IPS-NIHi7 (cell line): ENCODE data around the gene PKN2.

Experiments used
- DNase-seq: peaks from one replicate; pipeline ENCODE4 v3.0.0; 2012; ENCODE audit warnings: mixed read lengths; ENCODE audit errors: extremely low spot score

PKN2 gene

GRCh38 chr1:88735382-88735781 is 51.3 kb downstream of the PKN2 start:
- no peak for DNase-seq

DNA sequence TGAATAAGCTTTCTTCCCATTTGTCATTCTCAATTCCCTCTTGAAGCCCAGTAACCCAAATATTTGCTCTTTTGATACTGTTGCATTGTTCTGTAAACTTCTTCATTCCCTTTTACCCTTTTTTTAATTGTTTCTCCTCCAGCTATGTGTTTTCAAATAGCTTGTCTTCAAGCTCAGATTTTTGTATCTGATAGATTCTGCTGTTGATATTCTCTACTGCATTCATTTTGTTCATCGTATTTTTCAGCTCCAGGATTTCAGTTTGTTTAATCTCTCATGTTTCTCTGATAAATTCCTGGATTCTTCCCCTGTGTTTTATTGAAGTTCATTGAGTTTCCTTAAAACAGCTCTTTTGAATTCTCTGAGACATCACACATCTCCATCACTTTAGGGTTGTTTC is 51.8 kb downstream of the PKN2 start:
- DNase-seq, result no peak

DNA sequence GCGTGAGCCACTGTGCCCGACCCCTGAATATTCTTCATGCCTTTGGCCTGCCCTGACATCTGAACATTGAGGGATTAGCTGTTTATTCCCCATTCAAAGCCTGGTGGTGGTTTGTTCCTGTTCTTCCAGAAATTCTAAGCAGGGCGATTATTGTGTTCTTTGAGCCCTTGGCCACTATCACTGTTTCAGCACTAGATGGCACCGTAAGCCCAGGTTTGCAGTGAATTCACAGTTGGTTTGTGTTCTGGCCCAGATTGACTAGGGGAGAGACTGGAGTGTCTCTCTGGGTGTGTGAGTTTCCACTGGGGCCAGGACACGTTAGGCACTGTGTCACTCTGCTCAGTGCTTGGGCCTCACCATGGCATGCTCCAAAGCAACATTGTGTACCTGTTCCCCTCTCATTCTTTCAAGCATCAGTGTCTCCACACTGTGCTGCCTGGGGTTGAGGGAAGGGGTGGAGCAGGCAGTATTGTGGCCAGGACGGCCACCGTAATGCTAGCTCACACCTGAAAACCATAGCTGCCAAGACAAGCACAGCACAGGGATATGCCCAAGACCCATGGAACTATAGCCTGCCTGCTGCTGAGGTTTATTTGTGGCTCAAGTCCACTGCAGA is 52.7 kb downstream of the PKN2 start:
- peak; percentile 71 for DNase-seq

DNA sequence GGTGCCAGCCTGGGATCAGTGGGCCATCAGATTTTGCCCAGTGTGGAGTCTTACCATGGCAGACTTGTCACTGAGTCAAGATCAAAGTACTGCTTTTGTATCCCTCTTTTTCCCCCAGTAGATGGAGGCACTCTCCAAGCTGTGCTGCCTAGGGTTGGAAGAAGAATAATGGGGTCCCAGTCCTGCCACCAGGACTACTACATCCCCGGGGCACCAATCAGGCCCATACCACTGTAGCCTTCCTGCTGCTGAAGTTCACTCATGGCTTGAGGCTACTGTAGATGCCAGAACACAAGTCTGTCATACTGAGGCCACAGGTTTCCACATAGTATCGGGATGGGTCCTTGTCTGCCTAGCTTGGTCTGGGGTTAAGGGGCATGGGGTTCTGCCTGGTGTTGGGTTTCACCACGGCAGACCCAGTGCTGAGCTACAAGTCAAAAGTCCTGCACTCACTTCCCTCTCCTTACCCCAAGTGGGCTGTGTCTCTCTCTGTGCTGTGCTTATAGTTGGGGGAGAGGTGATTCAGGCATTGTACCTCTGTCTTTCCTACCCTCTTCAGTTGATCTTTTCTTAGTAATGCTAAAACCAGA is 53.4 kb downstream of the PKN2 start:
- DNase-seq, result peak; percentile 10

DNA sequence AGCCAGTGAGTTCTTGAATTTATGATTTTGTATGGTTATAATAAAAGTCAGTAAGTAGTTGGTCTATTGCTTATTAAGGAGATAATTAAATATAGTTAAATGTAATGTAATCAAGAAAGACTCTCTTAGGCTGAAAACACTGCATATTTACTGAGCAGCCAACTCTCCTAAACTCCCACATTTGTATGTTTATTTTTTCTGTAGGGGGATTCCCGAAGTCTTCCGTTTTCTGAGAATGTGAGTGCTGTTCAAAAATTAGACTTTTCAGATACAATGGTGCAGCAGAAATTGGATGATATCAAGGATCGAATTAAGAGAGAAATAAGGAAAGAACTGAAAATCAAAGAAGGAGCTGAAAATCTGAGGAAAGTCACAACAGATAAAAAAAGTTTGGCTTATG is 56.7 kb downstream of the PKN2 start:
- no peak for DNase-seq

DNA sequence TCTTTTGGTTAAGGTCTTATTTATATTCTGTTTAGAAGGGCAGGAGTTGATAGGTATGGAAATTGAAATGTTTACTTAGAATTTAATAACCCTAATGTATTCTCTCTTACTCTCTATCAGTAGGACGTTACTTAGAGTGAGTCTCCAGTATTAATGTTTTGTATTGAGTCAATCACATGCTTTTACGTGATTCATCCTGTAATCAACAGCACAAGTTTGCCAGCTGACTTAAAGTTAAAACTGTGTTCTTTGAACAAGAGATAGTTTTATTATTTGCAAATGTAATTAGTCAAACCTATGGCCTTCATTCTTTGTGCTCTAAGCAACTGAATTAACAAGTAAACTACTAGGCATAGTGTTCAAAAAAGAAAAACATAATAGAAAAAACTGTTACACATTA is 57.3 kb downstream of the PKN2 start:
- no peak for DNase-seq

DNA sequence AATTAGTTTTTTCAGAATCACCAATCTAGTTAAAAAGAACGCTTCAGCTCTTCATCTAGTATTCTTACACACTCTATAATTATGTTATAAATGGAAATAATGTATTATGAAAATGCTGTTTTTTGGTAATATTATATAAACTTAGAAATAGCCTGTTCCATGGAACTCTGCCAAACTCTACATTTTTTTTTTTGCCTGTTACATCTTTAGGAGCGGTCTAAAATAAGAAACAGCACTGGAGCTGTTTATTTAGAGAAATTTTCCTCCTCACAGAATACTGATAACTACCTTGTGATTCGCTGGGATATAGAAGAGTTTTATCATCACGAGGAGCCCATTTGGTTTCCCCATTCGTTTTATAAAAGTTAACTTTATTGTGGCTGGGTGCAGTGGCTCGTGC is 58.5 kb downstream of the PKN2 start:
- no peak for DNase-seq

DNA sequence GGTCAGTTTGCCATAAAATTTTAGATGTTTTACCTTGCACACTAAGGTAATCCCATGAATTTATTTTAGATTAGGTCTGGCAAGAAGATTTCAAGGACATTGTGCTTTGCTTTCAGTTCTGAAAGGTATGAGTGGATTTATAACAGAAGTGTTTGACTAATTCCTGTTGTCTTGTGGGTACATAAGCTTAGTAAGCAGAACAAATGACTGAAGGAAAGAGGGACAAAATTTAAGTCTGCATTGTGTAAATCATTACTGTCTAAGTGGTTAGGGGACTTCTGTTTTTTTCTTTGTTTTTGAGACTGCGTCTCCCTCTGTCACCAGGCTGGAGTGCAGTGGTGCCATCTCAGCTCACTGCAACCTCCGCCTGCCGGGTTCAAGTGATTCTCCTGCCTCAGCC is 60.1 kb downstream of the PKN2 start:
- DNase-seq, result no peak

GRCh38 chr1:88746916-88747315 is 62.8 kb downstream of the PKN2 start:
- DNase-seq, result no peak

DNA sequence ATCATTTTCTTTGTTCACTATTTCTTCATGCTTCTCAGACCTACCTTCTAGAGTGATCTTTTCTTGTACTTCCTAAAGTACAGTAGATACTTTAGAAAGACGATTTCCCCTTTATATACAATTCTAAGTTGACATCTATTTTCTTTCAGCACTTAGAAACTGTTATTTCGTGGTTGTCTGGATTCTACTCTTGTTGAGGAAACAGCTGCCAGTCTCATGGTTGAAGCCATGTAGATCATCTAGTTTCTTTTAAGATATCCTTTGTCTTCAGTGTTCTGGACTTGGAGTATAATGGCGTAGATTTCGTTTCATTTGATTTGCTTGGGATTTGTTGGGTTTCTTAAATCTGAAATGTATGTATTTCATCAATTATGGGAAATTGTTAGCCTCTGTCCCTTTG is 67.6 kb downstream of the PKN2 start:
- no peak for DNase-seq

DNA sequence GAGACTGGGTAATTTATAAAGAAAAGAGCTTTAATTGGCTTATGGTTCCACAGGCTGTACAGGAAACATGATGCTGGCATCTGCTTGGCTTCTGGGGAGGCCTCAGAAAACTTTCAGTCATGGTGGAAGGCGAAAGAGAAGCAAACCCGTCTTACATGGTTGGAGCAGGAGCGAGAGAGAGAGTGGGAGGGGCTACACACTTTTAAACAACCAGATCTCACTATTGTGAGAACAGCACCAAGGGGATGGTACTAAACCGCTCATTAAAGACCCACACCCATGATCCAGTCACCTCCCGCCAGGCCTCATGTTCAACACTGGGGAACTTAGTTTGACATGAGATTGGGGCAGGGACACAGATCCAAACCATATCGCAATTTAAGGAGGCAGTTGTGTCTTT is 69.4 kb downstream of the PKN2 start:
- DNase-seq, result no peak

DNA sequence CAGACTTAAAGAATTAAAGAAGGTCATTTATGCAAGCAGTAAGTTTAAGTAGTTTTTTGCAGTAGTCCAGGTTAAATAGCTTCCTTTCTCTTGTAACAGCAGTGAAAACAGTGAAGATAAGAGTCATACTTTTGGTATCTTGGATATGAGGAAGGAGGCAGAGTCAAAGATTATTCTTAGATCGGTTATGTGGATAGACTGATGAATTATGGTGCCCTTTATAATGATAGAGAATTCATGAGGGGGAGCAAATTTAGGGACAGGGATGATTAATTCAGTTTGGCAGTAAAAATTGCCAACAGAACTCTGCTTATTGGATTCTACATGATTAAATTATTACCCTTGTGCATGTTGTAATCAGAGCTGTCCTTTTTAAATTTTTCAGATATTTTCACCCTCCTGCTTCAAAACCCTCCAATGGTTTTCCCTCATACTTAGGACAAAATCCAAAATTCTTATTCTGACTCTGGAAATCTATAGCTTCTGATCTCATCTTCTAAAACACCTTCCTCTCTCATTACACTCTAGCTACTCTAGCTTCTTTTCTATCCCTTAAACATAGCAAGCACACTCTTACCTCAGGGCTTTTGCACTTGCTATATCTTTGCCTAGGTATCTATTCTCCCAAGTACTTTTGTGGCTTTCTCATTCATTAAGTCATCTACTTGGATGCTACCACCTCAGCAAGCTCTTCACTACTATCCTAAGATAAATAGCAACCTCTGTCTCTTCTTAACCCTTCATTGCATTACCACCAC is 79.8 kb downstream of the PKN2 start:
- no peak for DNase-seq

DNA sequence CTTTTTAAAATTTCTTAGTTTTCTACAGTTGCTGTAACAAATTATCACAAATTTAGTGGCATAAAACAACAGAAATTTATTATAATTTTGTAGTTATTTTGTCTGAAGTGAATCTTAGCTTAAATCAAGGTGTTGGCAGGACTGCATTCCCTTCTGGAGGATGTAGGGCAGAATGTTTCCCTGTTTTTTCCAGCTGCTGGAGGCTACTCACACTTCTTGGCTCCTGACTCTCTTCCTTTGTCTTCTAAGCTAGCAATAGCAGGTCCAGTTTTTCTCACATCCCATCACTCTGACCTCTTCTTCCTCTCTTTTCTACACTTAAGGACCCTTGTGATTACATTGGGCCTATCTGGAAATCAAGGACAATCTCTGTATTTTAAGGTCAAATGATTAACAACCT is 84.1 kb downstream of the PKN2 start:
- no peak for DNase-seq

DNA sequence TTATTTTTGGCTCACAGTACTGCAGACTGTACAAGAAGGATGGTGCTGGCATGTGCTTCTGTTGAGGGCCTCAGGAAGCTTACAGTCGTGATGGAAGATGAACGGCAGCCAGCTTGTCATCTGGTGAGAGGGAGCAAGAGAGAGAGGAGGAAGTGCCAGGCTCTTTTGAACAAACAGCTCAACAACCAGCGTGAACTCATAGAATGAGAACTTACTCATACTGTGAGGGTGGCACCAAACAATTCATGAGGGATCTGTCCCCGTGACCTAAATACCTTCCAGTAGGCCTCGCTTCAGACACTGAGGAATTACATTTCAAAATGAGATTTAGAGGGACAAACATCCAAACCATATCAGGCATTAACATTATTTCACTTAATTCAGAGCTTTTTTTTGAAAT is 84.7 kb downstream of the PKN2 start:
- no peak for DNase-seq

DNA sequence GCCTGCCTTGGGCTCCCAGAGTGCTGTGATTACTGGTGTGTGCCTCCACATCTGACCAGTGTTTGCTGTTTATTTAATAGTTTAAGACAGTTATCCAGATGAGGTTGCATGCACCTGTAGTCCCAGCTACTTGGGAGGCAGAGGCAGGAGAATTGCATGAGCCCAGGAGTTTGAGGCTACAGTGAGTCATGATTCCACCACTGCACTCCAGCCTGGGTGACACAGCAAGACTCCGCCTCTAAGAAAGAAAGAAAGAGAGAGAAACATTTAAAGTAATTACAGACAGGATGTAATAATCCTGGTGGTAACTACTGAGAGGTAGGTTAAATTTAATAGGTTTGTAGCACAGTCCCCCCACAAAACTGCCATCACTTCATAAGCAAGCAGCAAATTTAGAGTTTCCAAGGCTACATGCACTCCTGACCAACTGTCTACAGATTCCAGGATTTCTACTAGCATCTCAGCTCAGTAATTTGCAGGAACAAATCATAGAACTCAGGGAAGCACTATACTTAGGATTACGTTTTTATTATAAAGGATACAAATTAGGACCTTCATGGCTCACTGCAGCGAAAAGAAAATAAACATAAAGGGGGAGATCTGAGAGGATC is 89.6 kb downstream of the PKN2 start:
- no peak for DNase-seq

- DNase-seq, result peak; percentile 48
Observed at GRCh38 chr1:88774151-88774556, 90.1 kb downstream of the PKN2 start.

- DNase-seq, result no peak
Observed at GRCh38 chr1:88777604-88778149, 93.6 kb downstream of the PKN2 start.

DNA sequence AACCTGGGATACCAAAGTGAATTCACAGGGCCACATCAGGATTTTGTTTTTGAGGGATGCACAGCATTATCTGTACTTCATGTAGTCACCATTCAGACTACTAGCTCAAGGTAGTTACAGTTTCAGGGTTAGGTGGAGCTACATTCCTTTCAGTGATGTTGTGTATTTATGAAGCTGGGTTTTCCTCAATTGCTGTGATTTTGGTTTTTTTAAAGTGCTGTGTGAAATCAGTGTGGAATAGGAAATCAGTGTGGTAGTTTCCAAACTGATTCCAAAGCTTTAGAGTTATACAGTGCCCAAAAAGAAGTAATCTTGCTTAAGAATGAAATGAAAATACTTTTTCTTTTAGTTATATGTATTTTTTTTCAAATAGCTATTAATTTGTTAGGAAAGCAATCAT is 95.8 kb downstream of the PKN2 start:
- no peak for DNase-seq

DNA sequence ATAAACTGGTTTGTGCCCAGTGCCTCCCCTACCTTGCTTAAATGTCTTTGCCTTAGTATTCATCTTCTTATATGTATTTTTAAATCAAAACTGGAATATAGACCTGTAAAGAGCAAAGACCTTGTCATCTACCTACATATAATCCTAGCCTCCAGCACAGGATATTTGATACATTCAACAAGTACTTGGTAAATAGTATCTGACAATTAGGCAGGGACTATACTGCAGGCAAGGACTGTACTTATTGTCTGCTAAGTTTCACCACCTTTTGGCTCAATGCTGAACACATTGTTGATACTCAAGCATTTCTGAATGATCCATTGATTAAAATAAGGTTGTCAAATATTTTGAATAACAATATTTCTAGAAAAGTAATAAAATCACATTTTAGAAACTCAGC is 96.4 kb downstream of the PKN2 start:
- DNase-seq, result no peak

GRCh38 chr1:88783145-88783544 is 99.1 kb downstream of the PKN2 start:
- no peak for DNase-seq

DNA sequence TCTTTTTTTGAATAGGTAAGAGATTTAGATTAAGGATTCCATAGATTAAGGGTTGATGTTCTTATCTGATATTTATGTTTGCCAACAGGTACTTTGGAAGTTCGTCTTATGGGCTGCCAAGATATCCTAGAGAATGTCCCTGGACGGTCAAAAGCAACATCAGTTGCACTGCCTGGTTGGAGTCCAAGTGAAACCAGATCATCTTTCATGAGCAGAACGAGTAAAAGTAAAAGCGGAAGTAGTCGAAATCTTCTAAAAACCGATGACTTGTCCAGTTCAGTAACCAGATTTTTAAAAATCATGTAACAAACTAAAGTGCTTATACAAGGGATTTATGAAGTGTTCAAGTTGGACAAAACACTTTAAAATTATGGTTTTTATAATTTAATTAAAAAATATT is 100.5 kb downstream of the PKN2 start:
- DNase-seq, result no peak

- DNase-seq, result no peak
Observed at GRCh38 chr1:88787023-88787903, 103.2 kb downstream of the PKN2 start.
